Testis (tissue), 3 donors: ENCODE measurements around the gene ADNP2. TPM values are rescaled to one million over a fixed set of nuclear protein-coding genes. Genes with fewer than 3 reads are reported as not detected.
"Not testable (repeated sequence)": the region's sequence is repeated elsewhere in the genome, so short reads cannot be mapped to it uniquely, and the experiment has no call there.

Source experiments
- DNase-seq: peaks from one replicate; pipeline ENCODE4 v3.0.0-alpha.2; 2019
- H3K27ac ChIP-seq, 2 donors: fragments of 200-600 bp; sonication (generic); one replicate each; pipeline ENCODE4 v1.5.1; 2019
- H3K27me3 ChIP-seq: fragments of 200-600 bp; sonication (generic); one replicate; pipeline ENCODE4 v1.5.1; 2019
- H3K36me3 ChIP-seq: fragments of 200-600 bp; sonication (generic); one replicate; pipeline ENCODE4 v1.5.1; 2017; ENCODE audit warnings: low read depth; ENCODE audit errors: missing control alignments
- H3K4me1 ChIP-seq: fragments of 200-600 bp; sonication (generic); one replicate; pipeline ENCODE4 v1.5.1; 2019
- H3K4me3 ChIP-seq, 2 donors: fragments of 200-600 bp; sonication (generic); one replicate each; pipeline ENCODE4 v1.5.1; 2017 to 2019
- H3K9me3 ChIP-seq: fragments of 200-600 bp; sonication (generic); one replicate; pipeline ENCODE4 v1.5.1; 2017
- CTCF ChIP-seq, 3 experiments: fragments of 450-650 bp in 2 of 3; fragments of 200-600 bp in 1 of 3; sonication (generic) in 1 of 3; IDR thresholded peaks; one replicate each; pipeline ENCODE4 v1.5.1; 2016 to 2019; ENCODE audit warnings: antibody characterized with exemption in 3 of 3, mild to moderate bottlenecking in 2 of 3, moderate library complexity in 1 of 3
- POLR2A ChIP-seq: fragments of 450-650 bp; IDR thresholded peaks from one replicate; pipeline ENCODE4 v1.6.1; 2017; ENCODE audit warnings: antibody characterized with exemption, mild to moderate bottlenecking, moderate library complexity
- WGBS, 2 donors: methylation state at CpG; one replicate each; pipeline ENCODE4 v1.1.5; 2018; 5-methylcytosine and 5-hydroxymethylcytosine counted together
- intact Hi-C: fragments of 100-400 bp; cut with DNase I; formaldehyde crosslinking; loops from one replicate; pipeline ENCODE4 v1.15.1; 2023; ENCODE audit warnings: low total_unique reads
- polyA plus RNA-seq: library from polyadenylated mRNA; stranded (reverse); fragments of 350-450 nt; fragmentation: Illumina TruSeq; extraction: RNeasy Lipid Tissue Mini Kit (QIAGEN cat#74804); gene quantifications from one replicate; pipeline ENCODE4 v1.2.3, GENCODE V29; 2014; ENCODE audit warnings: low read depth, low replicate concordance; ENCODE audit not compliant: insufficient read depth
- total RNA-seq, 2 donors: library from RNA; depleted of rRNA; stranded (reverse); fragments of >200 nt; gene quantifications; one replicate each; pipeline ENCODE4 v1.2.3, GENCODE V29; 2016

Gene ADNP2
- total and polyA plus RNA-seq, 3 donors from 2014 or later, result 50.0 to 57.7 (median 56.8) TPM

- Histone ChIP-seq H3K4me3 (no peak overlapping the region), H3K27me3 (no peaks in the 10 kb centered on the region), H3K36me3 (no peaks in the 10 kb centered on the region), H3K27ac (no peak overlapping the region), H3K9me3 (no peaks in the 10 kb centered on the region), H3K4me1 (no peaks in the 10 kb centered on the region)
- intact Hi-C loops, result no loop called here
- no peak for DNase-seq
- TF ChIP-seq POLR2A (no peak), CTCF (IDR thresholded peaks at IDR 0.05) (no peak)
- 96 to 99% methylated on average over 7 of the region's 7 CpGs for WGBS, 2 donors
Observed at GRCh38 chr18:80163183-80163582, 54.1 kb downstream of the ADNP2 start.

- H3K4me1 ChIP-seq, H3K9me3 ChIP-seq, H3K36me3 ChIP-seq, intact Hi-C loops, DNase-seq, H3K27ac ChIP-seq, H3K27me3 ChIP-seq, H3K4me3 ChIP-seq: not testable (repeated sequence)
- WGBS, 2 donors, result 90 to 93% methylated on average over 9 of the region's 9 CpGs
Observed at GRCh38 chr18:80164727-80165355, 55.8 kb downstream of the ADNP2 start.

GRCh38 chr18:80166240-80166639 lies 57.2 kb downstream of the ADNP2 start:
- Histone ChIP-seq H3K9me3 (no peaks in the 10 kb centered on the region), H3K27ac (no peak overlapping the region), H3K36me3 (no peaks in the 10 kb centered on the region), H3K27me3 (no peaks in the 10 kb centered on the region), H3K4me3 (no peak overlapping the region), H3K4me1 (no peaks in the 10 kb centered on the region)
- DNase-seq, result no peak
- intact Hi-C loops, result no loop called here
- 94 to 100% methylated on average over 4 to 10 of the region's 10 CpGs for WGBS, 2 donors
- TF ChIP-seq CTCF (IDR thresholded peaks at IDR 0.05) (no peak), POLR2A (no peak)

GRCh38 chr18:80166725-80167124 lies 57.7 kb downstream of the ADNP2 start:
- WGBS, 2 donors, result 82 to 86% methylated on average over 5 to 6 of the region's 6 CpGs
- H3K4me3 ChIP-seq, result no peak overlapping the region
- no peaks in the 10 kb centered on the region for H3K4me1 ChIP-seq
- no peaks in the 10 kb centered on the region for H3K27me3 ChIP-seq
- TF ChIP-seq CTCF (IDR thresholded peaks at IDR 0.05) (no peak), POLR2A (no peak)
- no peak overlapping the region for H3K27ac ChIP-seq
- DNase-seq, result no peak
- H3K36me3 ChIP-seq, result no peaks in the 10 kb centered on the region
- no peaks in the 10 kb centered on the region for H3K9me3 ChIP-seq
- intact Hi-C loops, result no loop called here

GRCh38 chr18:80167331-80167730 lies 58.3 kb downstream of the ADNP2 start:
- Histone ChIP-seq H3K4me1 (no peaks in the 10 kb centered on the region), H3K9me3 (no peaks in the 10 kb centered on the region), H3K27ac (no peak overlapping the region), H3K4me3 (no peak overlapping the region), H3K36me3 (no peaks in the 10 kb centered on the region), H3K27me3 (no peaks in the 10 kb centered on the region)
- 93 to 94% methylated on average over 3 to 9 of the region's 9 CpGs for WGBS, 2 donors
- DNase-seq, result no peak
- intact Hi-C loops, result no loop called here
- TF ChIP-seq POLR2A (no peak), CTCF (IDR thresholded peaks at IDR 0.05) (no peak)
